Keratinocyte (primary cell): ENCODE data around the gene CELSR1.

Source experiments
- EZH2 ChIP-seq: IDR thresholded peaks from one replicate; pipeline ENCODE4 v1.6.1; 2012; ENCODE audit warnings: inconsistent platforms, mild to moderate bottlenecking, low read length, moderate library complexity
- TF ChIP-seq, protein P1 (sequence below), 3 experiments: IDR thresholded peaks in 1 of 3; conservative IDR thresholded peaks in 1 of 3; optimal IDR thresholded peaks in 1 of 3; 2 replicates in 2 of 3; 3 replicates in 1 of 3; pipeline versions ENCODE3 to v1.5.1; 2011; ENCODE audit warnings: low read length in 3 of 3, mild to moderate bottlenecking in 3 of 3, moderate library complexity in 2 of 3, control low read depth in 1 of 3, inconsistent platforms in 1 of 3; ENCODE audit not compliant: insufficient read depth in 2 of 3; ENCODE audit errors: extremely low read depth in 1 of 3

DNA sequence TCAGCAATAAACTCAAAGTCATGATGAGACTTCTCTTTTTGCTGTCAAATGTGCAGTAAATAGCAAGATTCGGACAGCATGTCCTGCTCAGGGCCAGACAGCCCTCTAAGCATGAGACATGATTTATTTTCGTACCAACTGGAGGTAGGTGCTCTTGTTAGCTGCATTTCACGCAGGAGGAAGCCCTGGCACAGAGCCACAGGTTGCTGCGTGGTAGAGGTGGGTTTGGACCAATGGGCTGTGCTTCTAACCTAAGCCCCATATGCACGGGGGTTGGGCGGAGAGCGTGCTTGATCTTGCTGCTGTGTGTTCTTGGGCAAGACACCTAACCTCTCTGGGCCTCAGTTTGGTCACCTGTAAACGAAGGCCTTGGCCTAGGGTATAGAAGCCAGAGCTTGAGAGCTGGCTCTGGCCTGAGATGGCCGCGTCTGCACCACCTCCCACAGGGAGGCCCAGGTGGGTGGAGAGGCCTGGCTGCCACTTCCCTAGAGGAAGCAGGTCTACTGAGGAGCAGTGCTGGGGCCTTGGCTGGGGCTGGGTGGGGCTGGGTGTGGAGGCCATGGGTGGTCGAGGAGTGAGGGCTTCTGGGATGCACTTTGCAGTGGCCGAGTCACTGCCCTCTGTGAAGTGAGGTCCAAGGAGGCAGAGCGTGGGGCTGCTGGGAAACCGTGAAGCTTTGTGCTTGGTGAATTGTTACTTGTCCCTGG is 44.3 kb upstream of the CELSR1 start:
- TF ChIP-seq, protein P1, sequence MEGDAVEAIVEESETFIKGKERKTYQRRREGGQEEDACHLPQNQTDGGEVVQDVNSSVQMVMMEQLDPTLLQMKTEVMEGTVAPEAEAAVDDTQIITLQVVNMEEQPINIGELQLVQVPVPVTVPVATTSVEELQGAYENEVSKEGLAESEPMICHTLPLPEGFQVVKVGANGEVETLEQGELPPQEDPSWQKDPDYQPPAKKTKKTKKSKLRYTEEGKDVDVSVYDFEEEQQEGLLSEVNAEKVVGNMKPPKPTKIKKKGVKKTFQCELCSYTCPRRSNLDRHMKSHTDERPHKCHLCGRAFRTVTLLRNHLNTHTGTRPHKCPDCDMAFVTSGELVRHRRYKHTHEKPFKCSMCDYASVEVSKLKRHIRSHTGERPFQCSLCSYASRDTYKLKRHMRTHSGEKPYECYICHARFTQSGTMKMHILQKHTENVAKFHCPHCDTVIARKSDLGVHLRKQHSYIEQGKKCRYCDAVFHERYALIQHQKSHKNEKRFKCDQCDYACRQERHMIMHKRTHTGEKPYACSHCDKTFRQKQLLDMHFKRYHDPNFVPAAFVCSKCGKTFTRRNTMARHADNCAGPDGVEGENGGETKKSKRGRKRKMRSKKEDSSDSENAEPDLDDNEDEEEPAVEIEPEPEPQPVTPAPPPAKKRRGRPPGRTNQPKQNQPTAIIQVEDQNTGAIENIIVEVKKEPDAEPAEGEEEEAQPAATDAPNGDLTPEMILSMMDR (optimal IDR thresholded peaks at IDR 0.05 in 1 of 3, IDR thresholded peaks at IDR 0.05 in 1 of 3, conservative IDR thresholded peaks at IDR 0.05 in 1 of 3; ENCODE audit: extremely low read depth in 1 of 3, insufficient read depth in 2 of 3, low read length in 3 of 3) = no peak
- TF ChIP-seq EZH2 = no peak
